Adrenal gland (tissue), 12 donors: ENCODE measurements around the gene OSER1. TPM values are rescaled to one million over a fixed set of nuclear protein-coding genes. Genes with fewer than 3 reads are reported as not detected.

Experiments used
- DNase-seq, 7 donors: peaks; one replicate each; pipeline ENCODE4 v3.0.0-alpha.2; 2019 to 2020
- H3K27ac ChIP-seq, 5 donors: fragments of 200-600 bp; sonication (generic) in 4 of 5; 1 replicate in 3 of 5; 2 replicates in 2 of 5; pipeline versions ENCODE4 v1.5.1 to v1.8.0; 2016 to 2020; ENCODE audit warnings: mild to moderate bottlenecking in 1 of 5
- H3K27me3 ChIP-seq: fragments of 200-600 bp; 2 replicates; pipeline ENCODE4 v1.8.0; 2021
- H3K36me3 ChIP-seq, 2 donors: fragments of 200-600 bp; replicated peaks in 1 of 2; 1 replicate in 1 of 2; 2 replicates in 1 of 2; pipeline versions ENCODE4 v1.5.1 to v1.8.0; 2018 to 2022
- H3K4me1 ChIP-seq, 2 donors: fragments of 200-600 bp; replicated peaks in 1 of 2; 1 replicate in 1 of 2; 2 replicates in 1 of 2; pipeline versions ENCODE4 v1.5.1 to v1.8.0; 2018 to 2021
- H3K4me3 ChIP-seq, 4 donors: fragments of 200-600 bp; sonication (generic) in 3 of 4; one replicate each; pipeline ENCODE4 v1.5.1; 2016 to 2018
- H3K9me3 ChIP-seq, 3 donors: fragments of 200-600 bp; sonication (generic) in 1 of 3; replicated peaks in 1 of 3; 1 replicate in 2 of 3; 2 replicates in 1 of 3; pipeline versions ENCODE4 v1.5.1 to v1.8.0; 2016 to 2021
- POLR2A ChIP-seq, 2 donors: fragments of 450-650 bp; IDR thresholded peaks; one replicate each; pipeline ENCODE4 v1.6.1; 2017; ENCODE audit warnings: antibody characterized with exemption in 2 of 2, mild to moderate bottlenecking in 2 of 2, moderate library complexity in 1 of 2
- WGBS, 4 donors: extraction: QIAGEN DNeasy Blood & Tissue Kit in 2 of 4; methylation state at CpG; one replicate each; pipeline versions ENCODE4 v1.1.5 to v1.1.7; 2013 to 2017; 5-methylcytosine and 5-hydroxymethylcytosine counted together
- intact Hi-C, 2 donors: fragments of 100-400 bp; cut with DNase I; formaldehyde crosslinking; loops; one replicate each; pipeline versions ENCODE4 v1.14.1 to v1.15.0; 2022 to 2023
- polyA plus RNA-seq, 3 donors: library from polyadenylated mRNA; stranded (reverse); fragments of 200-250 nt in 2 of 3; fragments of 350-450 nt in 1 of 3; fragmentation: Illumina TruSeq in 1 of 3; extraction: RNeasy Lipid Tissue Mini Kit (QIAGEN cat#74804) in 1 of 3; gene quantifications; one replicate each; pipeline ENCODE4 v1.2.3, GENCODE V29; 2013 to 2014
- total RNA-seq, 9 donors: library from RNA; depleted of rRNA in 4 of 9; stranded (reverse); fragments of >200 nt in 4 of 9; fragments of 120-200 nt in 1 of 9; fragmentation: NEBNext Ultra II Directional in 1 of 9; extraction: Animal tissue kit (Norgen Biotek cat#: 25700) in 1 of 9; gene quantifications; one replicate each; pipeline versions ENCODE4 v1.1.0 to v1.2.4, GENCODE V29; 2013 to 2023
- TF ChIP-seq, protein P1 (sequence below), 6 experiments: fragments of 450-650 bp in 4 of 6; fragments of 200-600 bp in 2 of 6; sonication (generic) in 1 of 6; IDR thresholded peaks; 1 replicate in 5 of 6; 2 replicates in 1 of 6; pipeline versions ENCODE4 v1.5.1 to v1.8.0; 2016 to 2021; ENCODE audit warnings: antibody characterized with exemption in 6 of 6, mild to moderate bottlenecking in 2 of 6, moderate library complexity in 1 of 6
- donor health status: healthy with polysubstance abuse.
- donor health status: Bipolar disorder and iron deficiency.
- donor health status: DM: yes; HTN: yes; CAD: no.
- donor health status: DM: no; HTN: no; CAD: no.
- donor health status: DM: no; HTN: no; CAD: no.
- donor health status: DM: yes; HTN: yes; CAD: no.

Gene OSER1
- total and polyA plus RNA-seq, 12 donors = 19.5 to 46.7 (median 27.3) TPM

DNA sequence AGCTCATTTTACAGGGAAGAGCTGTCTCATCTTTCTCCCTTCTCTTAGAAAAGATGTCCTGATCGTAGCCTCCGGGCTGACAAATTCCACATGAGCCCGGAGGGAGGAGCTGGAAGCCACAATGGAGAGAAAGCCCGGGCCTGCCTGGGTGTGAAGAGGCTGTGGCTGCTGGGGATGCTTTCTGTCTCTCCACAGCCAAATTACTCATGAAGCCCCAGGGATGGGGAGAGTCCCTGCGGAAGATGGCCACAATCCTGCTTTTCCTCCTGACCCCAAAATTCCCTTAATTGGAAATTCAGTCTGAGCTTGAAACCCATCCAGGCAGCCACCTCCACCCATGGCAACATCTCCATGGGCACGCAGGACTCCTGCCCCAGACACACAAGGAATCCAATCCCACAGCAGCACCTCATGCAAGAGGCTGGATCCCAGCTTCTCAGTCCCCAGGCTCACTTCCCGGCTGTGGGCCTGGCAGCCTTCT is 56.0 kb downstream of the OSER1 start:
- no peaks in the 10 kb centered on the region for H3K4me1 ChIP-seq
- no peak overlapping the region for H3K4me3 ChIP-seq
- no peaks in the 10 kb centered on the region for H3K27me3 ChIP-seq
- WGBS, 4 donors = 74 to 84% (median 80%) methylated on average over 6 to 7 of the region's 7 CpGs
- TF ChIP-seq, protein P1, sequence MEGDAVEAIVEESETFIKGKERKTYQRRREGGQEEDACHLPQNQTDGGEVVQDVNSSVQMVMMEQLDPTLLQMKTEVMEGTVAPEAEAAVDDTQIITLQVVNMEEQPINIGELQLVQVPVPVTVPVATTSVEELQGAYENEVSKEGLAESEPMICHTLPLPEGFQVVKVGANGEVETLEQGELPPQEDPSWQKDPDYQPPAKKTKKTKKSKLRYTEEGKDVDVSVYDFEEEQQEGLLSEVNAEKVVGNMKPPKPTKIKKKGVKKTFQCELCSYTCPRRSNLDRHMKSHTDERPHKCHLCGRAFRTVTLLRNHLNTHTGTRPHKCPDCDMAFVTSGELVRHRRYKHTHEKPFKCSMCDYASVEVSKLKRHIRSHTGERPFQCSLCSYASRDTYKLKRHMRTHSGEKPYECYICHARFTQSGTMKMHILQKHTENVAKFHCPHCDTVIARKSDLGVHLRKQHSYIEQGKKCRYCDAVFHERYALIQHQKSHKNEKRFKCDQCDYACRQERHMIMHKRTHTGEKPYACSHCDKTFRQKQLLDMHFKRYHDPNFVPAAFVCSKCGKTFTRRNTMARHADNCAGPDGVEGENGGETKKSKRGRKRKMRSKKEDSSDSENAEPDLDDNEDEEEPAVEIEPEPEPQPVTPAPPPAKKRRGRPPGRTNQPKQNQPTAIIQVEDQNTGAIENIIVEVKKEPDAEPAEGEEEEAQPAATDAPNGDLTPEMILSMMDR (IDR thresholded peaks at IDR 0.05) = no peak
- TF ChIP-seq POLR2A (IDR thresholded peaks at IDR 0.05) = no peak
- H3K9me3 ChIP-seq = no peaks in the 10 kb centered on the region
- H3K27ac ChIP-seq = no peak overlapping the region
- H3K36me3 ChIP-seq = no peaks in the 10 kb centered on the region
- DNase-seq = no peak
- intact Hi-C loops = no loop called here

DNA sequence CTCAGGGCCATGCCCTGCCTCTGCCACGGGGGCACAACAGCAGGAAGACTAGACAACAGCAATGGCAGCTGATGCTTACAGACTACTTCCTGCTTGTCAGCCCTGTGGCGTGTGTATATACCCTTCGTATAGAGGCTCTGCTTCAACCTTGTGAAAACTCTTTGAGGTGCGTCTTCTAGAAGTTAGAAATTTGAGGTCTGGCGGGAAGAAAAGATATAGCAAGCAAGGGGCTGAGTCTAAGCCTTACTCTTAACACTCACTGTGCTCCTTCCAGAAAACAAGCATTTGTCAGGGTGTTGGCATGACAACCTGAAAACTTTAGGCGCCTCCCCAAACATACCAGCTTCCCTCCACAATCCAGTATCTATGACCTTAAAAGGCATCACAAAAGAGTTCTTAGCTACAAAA is 56.9 kb downstream of the OSER1 start:
- whole genome bisulfite sequencing, 4 donors = 58 to 75% (median 69%) methylated on average over 6 of the region's 6 CpGs
- no peaks in the 10 kb centered on the region for H3K4me1 ChIP-seq
- TF ChIP-seq POLR2A (IDR thresholded peaks at IDR 0.05) = no peak
- TF ChIP-seq, protein P1 (IDR thresholded peaks at IDR 0.05) = no peak
- intact Hi-C loops = no loop called here
- no peaks in the 10 kb centered on the region for H3K9me3 ChIP-seq
- no peaks in the 10 kb centered on the region for H3K36me3 ChIP-seq
- H3K4me3 ChIP-seq = no peak overlapping the region
- no peaks in the 10 kb centered on the region for H3K27me3 ChIP-seq
- H3K27ac ChIP-seq = no peak overlapping the region
- DNase-seq = no peak

DNA sequence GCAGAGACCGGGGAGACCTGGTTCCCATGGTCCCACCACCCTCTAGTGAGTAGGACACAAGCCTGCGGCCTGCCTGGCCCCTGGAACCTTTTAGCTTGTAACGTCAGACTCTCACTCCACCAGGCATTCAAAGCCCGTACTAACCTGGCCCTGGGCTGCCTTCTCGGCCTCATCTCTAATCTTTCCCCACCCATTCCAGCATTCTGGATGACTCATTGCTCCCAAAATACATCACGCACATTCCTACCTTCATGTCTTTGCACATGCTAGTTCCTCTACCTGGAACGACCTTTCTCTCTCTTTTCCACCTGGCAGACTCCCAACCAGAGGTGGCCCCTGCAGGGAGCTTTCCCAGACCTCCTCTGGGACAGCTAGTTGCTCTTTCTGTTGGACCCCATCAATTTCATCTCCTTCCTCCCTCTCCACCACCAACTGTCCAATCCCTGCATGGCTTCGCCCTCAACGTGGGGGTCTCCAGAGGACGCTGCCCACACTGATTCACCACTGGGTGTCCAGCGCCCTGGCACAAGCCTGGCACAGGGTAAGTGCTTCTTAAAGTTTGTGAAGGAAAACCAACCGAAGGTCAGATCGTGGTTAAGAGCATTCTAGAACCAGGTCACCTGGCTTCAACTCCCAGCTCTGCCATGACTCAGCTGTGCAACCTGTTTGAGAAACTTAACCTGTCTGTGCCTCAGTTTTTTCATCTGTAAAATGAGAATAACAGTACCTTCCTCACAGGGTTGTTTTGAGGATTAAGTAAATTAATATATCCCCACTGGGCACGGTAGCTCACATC is 58.8 kb downstream of the OSER1 start:
- Histone ChIP-seq H3K27ac (peak overlapping the region in 1 of 5 donors; percentile 34), H3K9me3 (no peaks in the 10 kb centered on the region), H3K4me3 (no peak overlapping the region), H3K36me3 (no peaks in the 10 kb centered on the region), H3K27me3 (no peaks in the 10 kb centered on the region), H3K4me1 (no peaks in the 10 kb centered on the region)
- no peak for TF ChIP-seq POLR2A (IDR thresholded peaks at IDR 0.05)
- TF ChIP-seq, protein P1 (IDR thresholded peaks at IDR 0.05) = no peak
- 74 to 82% (median 80%) methylated on average over 14 of the region's 14 CpGs for WGBS, 4 donors
- peak in 4 of 7 donors; percentile 25 to 38 (median 30) for DNase-seq
- intact Hi-C loops = no loop called here

DNA sequence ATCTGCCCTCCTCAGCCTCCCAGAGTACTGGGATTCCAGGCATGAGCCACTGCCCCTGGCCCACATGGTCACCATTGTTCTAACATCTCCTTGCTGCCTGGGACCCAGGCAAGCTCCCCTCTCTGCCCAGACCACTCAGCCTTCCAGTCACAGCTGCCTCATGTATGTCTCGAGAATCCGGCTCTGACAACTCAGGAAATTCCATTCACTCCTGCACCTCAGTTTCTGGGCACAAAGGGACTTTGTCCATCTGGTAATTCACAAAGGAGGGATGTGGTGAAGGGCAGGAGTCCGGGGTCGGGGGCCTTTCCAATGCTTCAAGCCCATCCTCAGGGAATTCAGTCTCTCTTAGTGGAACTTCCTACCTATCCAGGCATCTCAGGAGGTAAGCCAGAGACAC is 64.3 kb downstream of the OSER1 start:
- H3K27me3 ChIP-seq = no peaks in the 10 kb centered on the region
- TF ChIP-seq, protein P1 (IDR thresholded peaks at IDR 0.05) = no peak
- no peak for TF ChIP-seq POLR2A (IDR thresholded peaks at IDR 0.05)
- intact Hi-C loops = no loop called here
- no peak for DNase-seq
- H3K27ac ChIP-seq = no peak overlapping the region
- 71 to 89% (median 79%) methylated on average over 3 to 4 of the region's 4 CpGs for WGBS, 4 donors
- no peaks in the 10 kb centered on the region for H3K9me3 ChIP-seq
- H3K4me3 ChIP-seq = no peak overlapping the region
- no peaks in the 10 kb centered on the region for H3K4me1 ChIP-seq
- H3K36me3 ChIP-seq = no peaks in the 10 kb centered on the region

Other genes starting within 250 kb of the OSER1 start
- gene JPH2, start 23.6 kb downstream of the OSER1 start, total RNA-seq = 10 to 100 TPM in 1 of 9 donors, 1 to 10 TPM in 7, under 1 TPM in 1; 0.91 to 13.0 (median 4.4) TPM
- 1 to 10 TPM in 2 of 3 donors, under 1 TPM in 1; 0.59 to 2.8 (median 2.6) TPM for gene JPH2, start 23.6 kb downstream of the OSER1 start, polyA plus RNA-seq
- 1 to 10 TPM in 5 of 9 donors, under 1 TPM in 4; 0.51 to 8.0 (median 1.0) TPM for gene GDAP1L1, start 36.5 kb upstream of the OSER1 start, total RNA-seq
- 1 to 10 TPM; 1.5 to 2.4 (median 2.4) TPM for gene GDAP1L1, start 36.5 kb upstream of the OSER1 start, polyA plus RNA-seq
- 10 to 100 TPM; 14.5 to 33.4 (median 19.0) TPM for gene FITM2, start 100.4 kb upstream of the OSER1 start, total RNA-seq
- 10 to 100 TPM in 1 of 3 donors, 1 to 10 TPM in 2; 2.7 to 28.8 (median 4.3) TPM for gene FITM2, start 100.4 kb upstream of the OSER1 start, polyA plus RNA-seq
- gene R3HDML, start 126.3 kb upstream of the OSER1 start, total RNA-seq = not detected
- gene R3HDML, start 126.3 kb upstream of the OSER1 start, polyA plus RNA-seq = not detected
- gene HNF4A, start 144.9 kb upstream of the OSER1 start, total RNA-seq = under 1 TPM in 7 of 9 donors, not detected in 2; 0.06 to 0.78 (median 0.14) TPM
- gene HNF4A, start 144.9 kb upstream of the OSER1 start, polyA plus RNA-seq = under 1 TPM; 0.07 to 0.77 (median 0.08) TPM